NCI-H2081 (cell line): Measurements from ENCODE around the gene ZNF543.
A peak's percentile ranks its signal among the peaks of the same experiment; 100 is the strongest.
"Not testable (repeated sequence)": the region's sequence is repeated elsewhere in the genome, so short reads cannot be mapped to it uniquely, and the experiment has no call there.

ENCODE experiments used
- DNase-seq, 2 experiments: peaks; one replicate each; lab custom pipeline; 2025; lab: John Stamatoyannopoulos, UW

Gene ZNF543

DNA sequence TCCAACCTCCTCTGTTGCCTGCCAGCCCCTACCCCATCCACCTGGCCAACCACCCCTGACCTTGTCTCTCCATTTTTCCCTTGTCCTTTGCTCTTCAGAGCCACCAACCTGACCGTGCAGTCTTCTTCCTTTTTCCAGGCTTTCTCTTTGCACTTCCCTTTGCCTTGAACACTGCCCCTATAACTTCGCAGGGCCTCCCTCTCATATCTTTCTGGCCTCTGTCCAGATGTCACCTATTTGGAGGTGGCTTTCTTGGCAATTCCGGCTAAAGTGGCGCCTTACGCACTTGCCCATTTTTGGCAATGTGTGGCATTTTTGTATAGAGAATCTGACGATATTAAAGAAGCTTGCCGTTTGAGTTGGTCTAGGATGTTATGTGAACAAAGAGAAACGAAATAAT, 844 bp downstream of the ZNF543 start:
- no peak for DNase-seq

DNA sequence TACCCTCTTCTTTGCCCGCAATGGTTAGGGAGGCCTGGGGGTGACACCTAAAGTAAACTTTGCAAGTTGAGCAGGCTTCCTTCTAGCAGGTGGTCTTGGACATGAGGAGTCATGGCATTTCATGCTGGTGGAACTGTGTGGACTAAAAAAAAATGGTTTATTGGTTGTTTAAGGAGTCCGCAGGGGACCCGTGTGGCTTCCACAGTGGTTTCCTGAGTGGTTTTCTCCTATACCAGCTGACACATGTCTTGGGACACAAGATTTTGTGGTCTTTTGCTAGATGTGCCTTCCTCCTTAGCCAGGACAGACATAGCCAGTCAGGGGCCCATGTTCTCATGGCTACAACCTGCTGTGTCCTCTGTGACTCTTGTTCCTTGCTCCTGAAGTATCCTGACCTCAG, 1.5 kb downstream of the ZNF543 start:
- no peak for DNase-seq

DNA sequence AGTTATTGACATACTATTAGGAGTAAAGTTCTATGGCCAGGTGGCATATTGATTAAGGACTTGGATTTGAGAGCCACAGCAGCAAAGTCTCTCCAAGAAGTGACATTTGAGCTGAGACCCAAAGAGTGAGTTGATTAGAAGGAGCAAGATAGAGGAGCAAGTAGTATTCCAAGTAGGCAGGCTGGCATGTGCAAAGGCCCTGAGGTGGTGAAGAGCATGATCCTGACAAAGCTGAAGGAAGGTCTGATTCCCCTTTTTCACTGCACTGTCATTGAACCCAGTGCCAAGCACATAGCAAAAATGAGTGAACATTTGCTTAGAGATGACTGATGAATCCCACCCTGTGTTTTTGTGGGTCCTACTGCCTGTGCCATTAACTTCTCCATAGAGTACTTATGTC, 4.7 kb downstream of the ZNF543 start:
- DNase-seq: no peak

DNA sequence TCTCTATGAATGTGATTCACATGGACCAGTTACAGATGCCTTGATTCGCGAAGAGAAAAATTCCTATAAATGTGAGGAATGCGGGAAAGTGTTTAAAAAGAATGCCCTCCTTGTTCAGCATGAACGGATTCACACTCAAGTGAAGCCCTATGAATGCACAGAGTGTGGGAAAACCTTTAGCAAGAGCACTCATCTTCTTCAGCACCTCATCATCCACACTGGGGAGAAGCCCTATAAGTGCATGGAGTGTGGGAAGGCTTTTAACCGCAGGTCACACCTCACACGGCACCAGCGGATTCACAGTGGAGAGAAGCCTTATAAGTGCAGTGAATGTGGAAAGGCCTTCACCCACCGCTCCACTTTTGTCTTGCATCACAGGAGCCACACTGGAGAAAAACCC, 7.7 kb downstream of the ZNF543 start:
- no peak for DNase-seq

DNA sequence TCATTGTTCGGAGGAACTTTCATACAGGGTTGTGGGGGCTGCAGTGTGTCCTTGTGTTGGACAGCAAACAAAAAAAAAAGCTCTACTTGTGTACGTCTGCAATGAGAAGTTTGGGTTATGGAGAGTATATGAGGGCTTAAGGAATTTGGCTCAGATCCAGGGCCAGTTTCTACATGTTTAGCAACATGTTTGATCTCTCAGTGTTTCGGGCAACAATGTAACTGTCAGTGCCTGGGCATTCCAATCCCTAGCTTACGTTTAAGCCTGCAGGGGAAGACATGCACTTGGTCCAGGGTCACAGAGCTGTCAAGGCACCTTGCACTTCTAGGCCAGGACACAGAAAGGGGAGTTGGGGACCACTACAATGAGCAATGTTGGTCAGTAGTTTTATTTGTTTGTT, 13.9 kb downstream of the ZNF543 start:
- DNase-seq: no peak

DNA sequence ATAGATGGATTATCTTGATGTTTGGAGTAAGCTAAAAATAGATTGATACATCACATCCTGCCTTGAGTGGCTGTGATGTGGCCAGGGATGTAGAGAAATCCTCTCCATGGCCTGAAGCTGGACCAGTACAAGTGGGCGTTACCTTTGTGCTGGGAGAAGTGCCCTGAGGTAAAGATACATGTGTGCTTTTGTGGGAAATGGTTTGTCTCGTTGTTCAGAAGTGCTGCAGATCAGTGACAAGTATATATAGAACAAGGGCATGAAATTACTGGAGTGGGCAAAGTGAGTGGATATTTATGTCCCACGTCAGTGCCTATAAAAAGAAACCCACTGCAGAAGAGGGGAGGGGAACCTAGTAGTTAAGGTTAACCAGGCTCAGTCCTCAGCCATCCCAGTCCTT, 18.6 kb downstream of the ZNF543 start:
- no peak for DNase-seq

DNA sequence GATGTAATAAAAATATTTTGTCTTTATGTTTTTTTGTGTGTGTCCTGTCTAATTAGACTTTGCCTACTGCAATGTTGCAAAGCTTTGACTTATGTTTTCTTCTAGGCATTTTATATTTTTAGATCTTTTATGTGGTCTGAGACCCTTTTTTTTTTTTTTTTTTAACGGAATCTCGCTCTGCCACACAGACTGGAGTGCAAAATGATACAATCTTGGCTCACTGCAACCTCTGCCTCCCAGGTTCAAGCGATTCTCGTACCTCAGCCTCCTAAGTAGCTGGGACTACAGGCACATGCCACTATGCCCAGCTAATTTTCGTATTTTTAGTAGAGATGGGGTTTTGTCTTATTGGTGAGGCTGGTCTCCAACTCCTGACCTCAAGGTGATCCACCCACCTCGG, 22.3 kb downstream of the ZNF543 start:
- no peak for DNase-seq

DNA sequence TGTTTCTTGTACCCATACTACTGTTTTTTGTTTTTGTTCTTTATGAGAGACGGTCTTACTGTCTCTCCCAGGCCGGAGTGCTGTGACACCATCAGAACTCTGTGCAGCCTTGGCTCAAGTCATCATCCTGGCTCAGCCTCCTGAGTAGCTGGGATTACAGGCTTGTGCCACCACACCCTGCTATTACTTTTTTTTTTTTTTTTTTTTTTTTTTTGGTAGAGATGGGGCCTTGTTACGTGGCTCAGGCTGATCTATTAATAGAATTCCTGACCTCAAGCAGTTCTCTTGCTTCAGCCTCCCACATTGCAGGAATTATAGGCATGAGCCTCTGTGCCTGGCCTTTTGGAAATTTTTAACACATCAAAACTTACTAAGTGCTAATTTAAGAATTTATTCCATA, 27.9 kb downstream of the ZNF543 start:
- no peak for DNase-seq

DNA sequence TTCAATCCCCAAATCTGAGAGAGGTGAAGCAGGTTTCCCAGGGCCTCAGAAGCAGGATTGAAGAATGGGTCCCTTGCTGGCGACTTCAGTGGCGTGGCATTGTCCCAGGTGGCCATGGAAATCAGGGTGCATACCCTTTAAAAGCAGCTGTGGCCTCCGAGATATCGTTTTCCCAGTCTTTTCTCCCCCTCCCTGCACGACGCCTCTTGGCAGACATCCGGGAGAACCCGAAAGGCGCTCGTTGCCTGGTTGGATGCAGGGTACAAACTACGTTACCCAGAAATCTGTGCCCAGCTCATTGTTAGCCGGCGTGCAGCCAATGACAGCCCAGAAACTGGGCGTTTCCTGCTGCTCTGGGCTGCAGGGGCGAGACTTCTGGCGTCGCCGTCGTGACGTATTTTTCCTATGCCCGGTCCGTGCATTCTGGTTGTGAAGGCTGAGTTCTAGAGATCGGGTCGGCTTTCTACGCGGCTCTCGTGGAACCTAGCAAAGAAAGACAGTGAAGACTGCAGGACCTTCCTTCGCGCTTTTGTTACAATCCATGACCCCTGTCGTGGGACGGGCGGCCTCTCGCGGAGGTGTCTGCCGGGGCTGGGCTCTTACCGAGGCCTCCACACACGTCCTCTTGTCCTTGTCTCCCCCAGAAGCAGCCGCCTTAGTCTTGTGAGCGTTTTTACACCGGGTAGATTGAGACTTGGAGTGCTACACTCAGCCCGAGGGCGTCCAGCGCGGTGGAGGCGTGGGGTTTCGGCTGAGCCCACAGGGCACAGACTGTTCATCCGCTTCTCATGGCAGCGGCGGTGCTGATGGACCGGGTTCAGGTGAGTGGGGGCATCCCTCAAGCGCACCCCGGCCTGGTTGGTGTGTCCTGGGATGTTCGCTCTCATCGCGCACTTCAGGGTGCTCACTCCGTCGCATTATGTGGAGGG, 30.9 kb downstream of the ZNF543 start, which contains the start of gene ZNF304:
TSS of gene ZNF304 (plus strand) at position 395 of the 929 bp plus-strand sequence. CDS start at position 789, 394 bp downstream.
- peak; percentile 90 to 98 for DNase-seq

DNA sequence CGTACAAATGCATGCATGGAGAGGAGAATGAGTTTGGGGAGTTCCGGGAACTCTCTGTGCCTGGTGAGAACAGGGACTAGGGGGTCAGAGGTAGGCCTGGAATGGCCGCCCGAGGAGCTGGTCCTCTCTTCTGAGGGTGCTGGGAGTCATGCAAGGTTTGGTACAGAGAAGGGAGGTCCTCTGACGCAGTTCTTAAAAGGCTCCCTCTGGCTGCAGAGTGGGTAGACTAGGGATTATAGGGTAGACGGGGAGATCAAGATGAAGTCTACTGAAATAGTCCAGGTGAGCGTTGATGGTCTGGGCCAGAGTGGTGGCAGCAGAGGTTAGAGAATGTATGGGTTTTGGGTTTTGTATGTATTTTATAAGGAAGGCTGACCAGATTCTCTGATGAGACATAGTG, 31.6 kb downstream of the ZNF543 start:
- DNase-seq: no peak

DNA sequence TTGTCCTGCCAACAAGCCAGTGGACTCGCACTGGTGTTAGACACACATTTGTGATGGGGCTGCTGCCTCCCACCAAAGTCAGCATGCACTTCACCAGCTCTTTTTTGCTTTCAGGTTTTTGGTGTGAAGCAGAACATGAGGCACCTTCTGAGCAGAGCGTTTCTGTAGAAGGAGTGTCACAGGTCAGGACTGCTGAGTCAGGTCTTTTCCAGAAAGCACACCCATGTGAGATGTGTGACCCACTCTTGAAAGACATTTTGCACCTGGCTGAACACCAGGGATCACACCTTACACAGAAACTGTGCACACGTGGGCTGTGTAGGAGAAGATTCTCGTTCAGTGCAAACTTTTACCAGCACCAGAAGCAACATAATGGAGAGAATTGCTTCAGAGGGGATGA, 35.6 kb downstream of the ZNF543 start:
- DNase-seq: no peak

DNA sequence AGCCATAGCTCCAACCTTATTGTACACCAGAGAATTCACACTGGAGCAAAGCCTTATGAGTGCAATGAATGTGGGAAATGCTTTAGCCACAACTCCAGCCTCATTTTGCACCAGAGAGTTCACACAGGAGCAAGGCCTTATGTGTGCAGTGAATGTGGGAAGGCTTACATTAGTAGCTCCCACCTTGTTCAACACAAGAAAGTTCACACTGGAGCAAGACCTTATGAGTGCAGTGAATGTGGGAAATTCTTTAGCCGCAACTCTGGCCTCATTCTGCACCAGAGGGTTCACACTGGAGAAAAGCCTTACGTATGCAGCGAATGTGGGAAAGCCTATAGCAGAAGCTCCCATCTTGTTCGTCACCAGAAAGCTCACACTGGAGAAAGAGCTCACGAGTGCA, 37.1 kb downstream of the ZNF543 start:
- DNase-seq: no peak

DNA sequence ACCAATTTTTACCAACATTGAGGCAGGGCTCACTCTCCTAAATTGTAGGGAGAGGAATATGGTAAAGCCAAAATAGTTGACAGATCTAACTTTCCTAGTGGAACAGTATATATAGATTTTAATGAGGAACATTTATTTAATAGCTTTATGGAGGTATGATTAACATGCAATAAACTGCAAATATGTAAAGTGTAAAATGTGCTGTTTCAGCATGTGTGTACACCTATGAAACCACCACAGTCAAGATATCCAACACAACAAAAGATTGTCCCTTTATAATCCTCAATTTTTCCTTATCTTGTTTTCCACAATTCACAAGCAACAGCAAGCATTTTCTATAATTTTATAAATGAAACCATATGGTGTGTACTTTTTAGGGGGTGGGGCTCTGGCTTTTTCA, 39.0 kb downstream of the ZNF543 start:
- DNase-seq: no peak

DNA sequence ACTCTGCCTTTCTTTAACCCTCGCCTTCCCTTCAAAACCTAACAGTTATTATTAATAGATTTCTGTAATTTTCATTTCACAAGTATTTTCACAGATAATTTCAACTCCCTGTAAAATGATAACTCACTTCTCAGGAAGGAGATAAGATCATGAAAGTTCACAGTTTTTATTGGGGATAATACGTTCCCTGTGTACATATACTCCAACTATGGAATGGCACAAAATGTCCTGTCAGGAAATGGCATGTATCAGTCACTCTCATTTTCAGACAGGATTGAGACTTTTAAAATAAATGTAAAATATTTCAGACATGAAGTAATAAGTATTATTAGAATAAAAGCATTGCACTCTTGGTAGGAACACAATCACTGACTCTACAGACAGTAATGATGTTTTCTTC, 42.1 kb downstream of the ZNF543 start:
- no peak for DNase-seq

DNA sequence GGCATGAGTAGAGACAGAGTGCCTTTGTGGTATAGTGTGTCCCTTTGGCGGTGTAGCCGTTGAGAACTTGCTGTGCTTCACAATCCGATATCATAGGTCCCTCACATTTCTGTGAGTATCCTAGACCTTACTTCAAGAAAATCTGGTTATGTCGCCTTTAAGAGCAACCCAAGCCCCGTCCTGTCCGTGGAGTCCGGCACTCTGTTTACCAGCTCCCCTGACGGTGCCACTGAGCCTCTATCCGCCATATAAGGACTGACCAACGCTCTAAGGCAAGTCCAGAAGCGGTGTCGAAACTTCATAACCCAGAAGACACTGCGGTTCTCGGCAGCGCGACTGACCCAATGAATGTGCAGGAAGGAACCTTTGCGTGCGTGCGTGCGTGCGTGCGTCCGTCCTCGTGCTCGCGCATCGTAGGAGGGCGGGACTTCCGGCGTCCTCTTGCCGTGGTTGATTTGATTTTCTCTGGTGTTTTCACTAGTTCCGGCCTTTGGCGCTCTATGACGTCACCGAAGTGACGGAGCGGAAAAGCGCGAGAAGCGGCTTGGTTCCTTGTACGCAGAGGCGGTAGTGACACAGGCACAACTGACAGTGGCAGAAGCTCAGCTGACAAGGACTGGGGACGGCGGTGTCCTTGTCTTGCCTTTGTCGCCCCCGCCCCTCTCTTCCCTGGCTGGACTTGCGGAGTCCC, 42.9 kb downstream of the ZNF543 start, which contains the start of the genes TRAPPC2B and ZNF547:
TSS of gene TRAPPC2B (plus strand) at position 555 of the 691 bp plus-strand sequence. CDS start 1,283 bp downstream, outside the sequence.
TSS of gene ZNF547 (plus strand) at position 555 of the 691 bp plus-strand sequence. CDS start 5,005 bp downstream, outside the sequence.
- peak; percentile 98 to 99 for DNase-seq

DNA sequence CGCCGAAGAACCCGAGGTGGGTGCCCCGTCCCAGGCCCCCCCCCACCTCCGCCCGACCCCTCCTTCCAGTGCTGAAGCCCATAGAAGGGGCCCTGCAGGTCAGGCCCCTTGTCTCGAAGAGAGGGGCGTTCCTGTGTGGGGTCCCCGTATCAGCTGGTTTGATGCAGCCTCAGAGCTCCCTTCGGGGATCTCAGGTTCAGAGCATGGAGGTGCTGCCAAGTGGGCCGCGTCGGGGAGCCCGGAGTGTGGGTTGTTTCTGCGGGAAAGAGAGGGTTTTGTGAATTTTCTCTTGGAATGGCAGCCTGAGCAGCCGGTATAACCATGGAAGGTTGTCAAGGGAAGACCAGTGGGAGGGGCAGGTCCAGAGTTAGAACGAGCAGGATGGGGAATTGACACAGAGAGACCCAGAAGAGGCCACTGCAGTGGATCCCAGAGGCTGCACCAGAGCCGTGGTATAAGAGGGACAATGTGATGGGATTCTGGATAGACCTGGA, 43.5 kb downstream of the ZNF543 start:
- DNase-seq: no peak

DNA sequence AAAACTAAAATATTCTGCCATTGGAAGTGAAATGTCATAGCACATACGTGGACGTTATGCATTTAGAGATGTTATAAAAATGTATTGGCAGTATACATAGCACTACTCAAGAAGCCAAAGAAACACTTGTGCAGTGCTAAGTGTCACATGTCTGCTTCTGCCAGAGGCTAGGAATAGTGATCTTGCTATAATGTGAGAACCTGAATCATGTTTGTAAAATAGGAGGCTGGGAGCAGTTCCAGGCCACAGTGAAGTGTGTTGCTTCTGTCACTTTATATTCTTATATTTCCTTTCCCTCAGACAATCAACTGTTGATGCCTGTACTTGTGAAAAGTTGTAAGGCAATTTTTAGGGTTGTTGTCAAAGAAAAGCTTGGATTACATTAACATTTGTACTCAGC, 46.5 kb downstream of the ZNF543 start:
- no peak for DNase-seq

DNA sequence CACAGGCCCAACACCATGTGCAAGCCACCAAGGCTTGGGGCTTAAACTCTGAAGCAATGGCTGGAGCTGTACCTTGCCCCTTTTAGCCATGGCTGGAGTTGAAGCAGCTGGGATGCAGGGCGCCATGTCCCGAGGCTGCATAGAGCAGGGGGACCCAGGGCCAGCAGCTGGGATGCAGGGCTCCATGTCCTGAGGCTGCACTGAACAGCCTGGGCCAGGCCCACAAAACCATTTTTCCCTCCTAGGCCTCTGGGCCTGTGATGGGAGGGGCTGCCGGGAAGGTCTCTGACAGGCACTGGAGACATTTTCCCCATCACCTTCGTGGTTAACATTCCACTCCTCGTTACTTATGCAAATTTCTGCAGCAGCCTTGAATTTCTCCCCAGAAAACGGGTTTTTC, 53.9 kb downstream of the ZNF543 start:
- no peak for DNase-seq

DNA sequence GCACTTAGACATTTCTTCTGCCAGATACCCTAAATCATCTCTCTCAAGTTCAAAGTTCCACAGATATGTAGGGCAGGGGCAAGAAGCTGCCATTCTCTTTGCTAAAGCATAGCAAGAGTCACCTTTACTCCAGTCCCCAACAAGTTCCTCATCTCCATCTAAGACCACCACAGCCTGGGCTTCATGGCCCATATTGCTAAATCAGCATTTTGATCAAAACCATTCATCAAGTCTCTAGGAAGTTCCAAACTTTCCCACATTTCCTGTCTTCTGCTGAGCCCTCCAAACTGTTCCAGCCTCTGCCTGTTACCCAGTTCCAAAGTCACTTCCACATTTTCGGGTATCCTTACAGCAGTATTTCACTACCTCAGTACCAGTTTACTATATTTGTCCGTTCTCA, 54.4 kb downstream of the ZNF543 start:
- not testable (repeated sequence) for DNase-seq

DNA sequence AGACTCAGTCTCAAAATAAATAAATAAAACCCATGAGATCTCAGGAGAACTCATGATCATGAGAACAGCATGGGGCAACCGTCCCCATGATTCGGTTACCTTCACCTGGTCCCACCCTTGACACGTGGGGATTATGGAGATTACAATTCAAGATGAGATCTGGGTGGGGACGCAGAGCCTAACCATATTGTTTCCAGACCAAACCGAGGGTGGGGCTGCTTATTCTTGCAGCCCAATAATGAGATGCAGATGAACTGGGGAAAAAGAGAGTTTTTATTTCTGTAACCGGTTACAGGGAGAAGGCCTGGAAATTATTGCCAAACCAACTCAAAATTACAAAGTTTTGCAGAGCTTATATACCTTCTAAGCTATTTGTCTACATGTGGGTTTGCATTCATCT, 55.9 kb downstream of the ZNF543 start:
- no peak for DNase-seq

DNA sequence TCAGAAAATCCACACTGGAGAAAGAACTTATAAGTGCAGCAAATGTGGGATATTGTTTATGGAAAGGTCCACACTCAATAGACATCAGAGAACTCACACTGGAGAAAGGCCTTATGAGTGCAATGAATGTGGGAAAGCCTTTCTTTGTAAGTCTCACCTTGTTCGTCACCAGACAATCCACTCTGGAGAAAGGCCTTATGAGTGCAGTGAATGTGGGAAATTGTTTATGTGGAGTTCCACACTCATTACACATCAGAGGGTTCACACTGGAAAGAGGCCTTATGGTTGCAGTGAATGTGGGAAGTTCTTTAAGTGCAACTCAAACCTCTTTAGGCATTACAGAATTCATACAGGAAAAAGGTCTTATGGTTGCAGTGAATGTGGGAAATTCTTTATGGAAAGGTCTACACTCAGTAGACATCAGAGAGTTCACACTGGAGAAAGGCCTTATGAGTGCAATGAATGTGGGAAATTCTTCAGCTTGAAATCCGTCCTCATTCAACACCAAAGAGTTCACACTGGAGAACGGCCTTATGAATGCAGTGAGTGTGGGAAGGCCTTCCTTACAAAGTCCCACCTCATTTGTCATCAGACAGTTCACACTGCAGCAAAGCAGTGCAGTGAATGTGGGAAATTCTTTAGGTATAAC, 57.4 kb downstream of the ZNF543 start:
- no peak for DNase-seq
